PFSK-1 (cell line): ENCODE measurements around the gene EGFL7.

Source experiments
- FOXP2 ChIP-seq: optimal IDR thresholded peaks from 2 replicates; pipeline ENCODE3; 2011; ENCODE audit warnings: borderline replicate concordance, control low read depth, inconsistent platforms; ENCODE audit not compliant: insufficient read depth; ENCODE audit errors: extremely low read length, extremely low read depth
- POLR2AphosphoS5 ChIP-seq: IDR thresholded peaks from 2 replicates; pipeline ENCODE4 v1.6.1; 2012; ENCODE audit warnings: low read depth, mild to moderate bottlenecking, control low read depth, low read length, moderate library complexity
- SIN3A ChIP-seq: IDR thresholded peaks from 2 replicates; pipeline ENCODE4 v1.6.1; 2012; ENCODE audit warnings: mild to moderate bottlenecking, low read length, moderate library complexity, borderline replicate concordance; ENCODE audit not compliant: insufficient read depth
- TAF1 ChIP-seq: IDR thresholded peaks from 2 replicates; pipeline ENCODE4 v1.6.1; 2012; ENCODE audit warnings: low read length, control low read depth, borderline replicate concordance; ENCODE audit not compliant: insufficient read depth
- TF ChIP-seq, protein P1 (sequence below), 2 experiments: IDR thresholded peaks; 2 replicates each; pipeline versions ENCODE4 v1.6.1 to v1.8.0; 2011 to 2012; ENCODE audit warnings: low read depth in 2 of 2, low read length in 2 of 2, control low read depth in 1 of 2, inconsistent platforms in 1 of 2, mild to moderate bottlenecking in 1 of 2, moderate library complexity in 1 of 2; ENCODE audit not compliant: insufficient read depth in 1 of 2

Gene EGFL7

DNA sequence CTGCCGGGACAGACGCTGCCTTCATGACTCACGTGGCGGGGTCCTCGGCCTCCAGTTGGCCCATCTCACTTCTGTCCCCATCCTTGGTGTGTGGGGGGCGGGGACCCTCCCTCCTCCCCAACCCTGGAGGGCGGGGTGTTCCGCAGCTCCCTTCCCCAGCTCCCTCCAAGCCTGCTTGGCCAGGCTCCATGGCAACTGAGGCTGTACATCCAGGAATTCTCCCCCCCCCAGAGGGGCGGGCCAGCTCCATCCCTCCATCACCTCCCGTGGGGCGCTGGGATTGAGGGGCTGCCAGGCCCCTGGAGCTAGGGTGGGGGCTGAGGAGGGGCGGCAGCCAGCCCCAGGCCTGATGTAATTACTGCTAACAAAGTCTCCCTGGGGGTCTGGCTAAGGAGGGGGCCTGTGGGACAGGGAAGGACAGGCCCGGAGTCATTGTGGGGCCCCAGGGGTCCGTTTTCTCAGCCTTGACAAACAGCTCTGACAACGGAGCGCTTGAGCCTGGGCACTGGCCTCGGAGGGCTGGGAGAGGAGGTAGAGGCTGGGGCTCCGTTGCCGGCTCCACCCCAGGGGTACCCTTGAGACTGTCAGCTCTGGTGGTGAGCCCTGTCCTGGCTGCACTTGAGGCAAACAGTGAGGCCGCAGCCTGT is 57.7 kb downstream of the EGFL7 start:
- no peak for TF ChIP-seq FOXP2

DNA sequence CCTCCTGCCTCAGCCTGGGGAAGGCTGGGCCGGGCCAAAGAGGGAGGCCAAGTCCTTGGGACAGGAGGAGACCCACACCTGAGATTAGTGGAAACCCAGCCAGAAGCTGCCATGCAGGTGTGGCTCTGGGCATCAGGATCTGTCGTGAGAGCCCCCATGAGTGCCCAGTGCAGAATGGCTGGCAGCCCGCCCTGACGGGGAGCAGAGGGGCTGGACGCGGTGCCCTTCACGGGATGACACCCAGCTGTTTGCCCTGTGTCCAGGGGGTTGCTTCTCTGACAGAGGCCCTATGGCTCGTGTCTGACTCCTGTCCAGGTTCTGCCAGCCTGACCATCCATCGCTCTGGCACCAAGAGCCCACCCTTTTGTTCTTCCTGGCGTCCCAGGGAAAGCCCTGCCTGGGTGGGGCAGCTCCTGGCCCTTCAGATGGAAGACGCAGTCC is 58.2 kb downstream of the EGFL7 start:
- no peak for TF ChIP-seq FOXP2
- TF ChIP-seq POLR2AphosphoS5, result no peak
- no peak for TF ChIP-seq SIN3A
- no peak for TF ChIP-seq TAF1
- TF ChIP-seq, protein P1, sequence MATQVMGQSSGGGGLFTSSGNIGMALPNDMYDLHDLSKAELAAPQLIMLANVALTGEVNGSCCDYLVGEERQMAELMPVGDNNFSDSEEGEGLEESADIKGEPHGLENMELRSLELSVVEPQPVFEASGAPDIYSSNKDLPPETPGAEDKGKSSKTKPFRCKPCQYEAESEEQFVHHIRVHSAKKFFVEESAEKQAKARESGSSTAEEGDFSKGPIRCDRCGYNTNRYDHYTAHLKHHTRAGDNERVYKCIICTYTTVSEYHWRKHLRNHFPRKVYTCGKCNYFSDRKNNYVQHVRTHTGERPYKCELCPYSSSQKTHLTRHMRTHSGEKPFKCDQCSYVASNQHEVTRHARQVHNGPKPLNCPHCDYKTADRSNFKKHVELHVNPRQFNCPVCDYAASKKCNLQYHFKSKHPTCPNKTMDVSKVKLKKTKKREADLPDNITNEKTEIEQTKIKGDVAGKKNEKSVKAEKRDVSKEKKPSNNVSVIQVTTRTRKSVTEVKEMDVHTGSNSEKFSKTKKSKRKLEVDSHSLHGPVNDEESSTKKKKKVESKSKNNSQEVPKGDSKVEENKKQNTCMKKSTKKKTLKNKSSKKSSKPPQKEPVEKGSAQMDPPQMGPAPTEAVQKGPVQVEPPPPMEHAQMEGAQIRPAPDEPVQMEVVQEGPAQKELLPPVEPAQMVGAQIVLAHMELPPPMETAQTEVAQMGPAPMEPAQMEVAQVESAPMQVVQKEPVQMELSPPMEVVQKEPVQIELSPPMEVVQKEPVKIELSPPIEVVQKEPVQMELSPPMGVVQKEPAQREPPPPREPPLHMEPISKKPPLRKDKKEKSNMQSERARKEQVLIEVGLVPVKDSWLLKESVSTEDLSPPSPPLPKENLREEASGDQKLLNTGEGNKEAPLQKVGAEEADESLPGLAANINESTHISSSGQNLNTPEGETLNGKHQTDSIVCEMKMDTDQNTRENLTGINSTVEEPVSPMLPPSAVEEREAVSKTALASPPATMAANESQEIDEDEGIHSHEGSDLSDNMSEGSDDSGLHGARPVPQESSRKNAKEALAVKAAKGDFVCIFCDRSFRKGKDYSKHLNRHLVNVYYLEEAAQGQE (IDR thresholded peaks at IDR 0.05; ENCODE audit: insufficient read depth in 1 of 2, low read depth in 2 of 2, low read length in 2 of 2), result no peak

DNA sequence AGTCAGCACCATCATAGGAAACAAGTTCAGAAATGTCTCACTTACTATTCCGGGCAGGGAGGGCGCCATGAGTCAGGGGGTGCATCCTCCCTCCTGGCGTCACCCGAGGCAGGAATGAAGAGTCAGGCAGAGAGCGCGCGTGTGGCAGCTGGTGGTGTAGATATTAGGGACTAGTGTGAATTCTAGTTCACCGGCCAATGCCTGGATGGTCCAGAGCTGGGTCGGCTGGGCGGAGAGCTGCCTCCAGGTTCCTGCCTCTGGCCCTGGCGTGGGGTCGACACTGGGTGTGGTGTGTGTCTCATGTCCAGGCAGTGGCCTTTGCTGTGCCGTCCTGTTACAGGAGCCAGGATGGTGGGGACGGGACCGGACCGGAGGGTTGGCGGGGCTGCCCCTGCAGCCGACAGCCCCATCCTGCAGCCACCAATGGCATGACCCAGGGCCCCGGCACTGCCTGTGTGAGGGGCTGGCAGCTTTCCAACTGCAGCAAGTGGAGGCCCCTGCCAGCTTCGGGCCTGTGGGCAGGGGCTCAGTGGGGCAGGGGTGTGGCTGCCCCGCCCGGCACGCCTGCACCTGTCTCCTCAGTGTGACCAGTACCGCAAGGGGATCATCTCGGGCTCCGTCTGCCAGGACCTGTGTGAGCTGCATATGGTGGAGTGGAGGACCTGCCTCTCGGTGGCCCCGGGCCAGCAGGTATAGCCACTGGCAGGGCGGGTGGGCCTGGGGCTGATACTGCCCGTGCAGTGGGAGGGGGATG is 58.8 kb downstream of the EGFL7 start:
- TF ChIP-seq POLR2AphosphoS5 (peak; percentile 51; the same call in 1 of the 2 replicates), TAF1 (no peak), FOXP2 (no peak), SIN3A (no peak)
